GM19455 (cell line): ENCODE data around the gene OVCH1.
"Not testable (repeated sequence)": the region's sequence is repeated elsewhere in the genome, so short reads cannot be mapped to it uniquely, and the experiment has no call there.

ENCODE experiments used
- ATAC-seq: cut with Tn5 transposase; IDR thresholded peaks from one replicate; pipeline ENCODE4 v1.9.1; 2021; ENCODE audit not compliant: unreplicated experiment

OVCH1 gene

GRCh38 chr12:29505122-29505521 lies 7.6 kb upstream of the OVCH1 start:
- ATAC-seq, result no peak

GRCh38 chr12:29503283-29503682 lies 5.8 kb upstream of the OVCH1 start:
- ATAC-seq, result no peak

- ATAC-seq, result no peak
Measured at GRCh38 chr12:29499235-29499634, 1.7 kb upstream of the OVCH1 start.

DNA sequence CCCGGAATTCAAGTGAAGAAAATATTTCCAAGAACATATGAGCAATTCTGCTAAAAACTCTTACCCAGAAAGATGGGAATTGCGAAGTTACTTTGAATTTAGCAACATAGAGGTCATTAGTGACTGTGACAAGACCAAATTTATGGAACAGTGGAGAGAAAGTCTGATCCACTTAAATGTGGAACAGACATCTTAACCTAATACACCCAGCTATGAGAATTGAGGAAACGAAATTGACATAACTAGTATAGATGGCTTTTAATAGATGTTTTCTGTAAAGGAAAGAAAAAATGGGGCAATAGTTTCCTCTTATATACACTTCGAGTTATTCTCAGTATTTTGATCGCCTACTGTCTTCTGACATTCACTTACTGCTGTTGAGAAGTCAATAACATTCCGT lies 4.6 kb downstream of the OVCH1 start:
- ATAC-seq, result no peak

DNA sequence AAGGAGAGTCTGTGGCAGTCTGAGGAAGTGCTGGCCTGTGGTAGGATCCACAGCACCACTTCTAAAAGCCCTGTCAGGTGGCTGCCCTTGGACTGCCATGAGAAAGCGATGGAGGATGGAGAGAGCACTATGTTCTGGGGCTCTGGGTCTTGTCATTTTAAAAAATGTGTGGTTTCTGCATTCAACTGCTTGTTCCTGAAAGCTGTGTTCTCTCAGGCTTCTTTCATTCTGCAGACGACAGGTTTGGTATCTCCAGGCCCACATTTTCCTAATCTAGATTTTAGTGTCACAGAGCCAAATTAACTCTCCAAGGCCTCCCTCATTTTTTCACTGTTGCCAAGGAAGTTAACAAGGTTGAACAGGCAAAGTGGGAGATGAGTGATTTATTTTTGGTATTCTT lies 10.5 kb downstream of the OVCH1 start:
- no peak for ATAC-seq

DNA sequence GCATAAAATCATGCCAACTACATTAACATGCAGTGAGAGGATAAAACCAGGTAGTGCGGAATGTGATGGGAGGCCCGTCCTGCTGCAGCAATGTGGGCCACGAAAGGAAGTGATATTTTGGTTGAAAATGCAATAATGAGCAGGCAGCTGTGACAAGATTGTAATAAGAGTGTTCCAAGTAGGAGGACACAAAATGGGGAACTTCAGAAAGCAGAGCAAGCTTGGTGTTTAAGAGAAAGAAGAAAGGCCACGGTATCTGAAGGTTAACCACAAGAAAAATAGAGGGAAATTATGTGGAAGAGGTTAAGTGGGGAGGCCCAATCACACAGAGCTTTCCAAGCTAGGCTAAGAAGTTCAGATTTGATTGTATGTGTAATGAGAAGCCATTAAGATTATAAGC lies 34.3 kb downstream of the OVCH1 start:
- ATAC-seq, result no peak

- ATAC-seq, result no peak
Measured at GRCh38 chr12:29460082-29460481, 37.4 kb downstream of the OVCH1 start.

GRCh38 chr12:29455087-29455486 lies 42.4 kb downstream of the OVCH1 start:
- ATAC-seq, result no peak

DNA sequence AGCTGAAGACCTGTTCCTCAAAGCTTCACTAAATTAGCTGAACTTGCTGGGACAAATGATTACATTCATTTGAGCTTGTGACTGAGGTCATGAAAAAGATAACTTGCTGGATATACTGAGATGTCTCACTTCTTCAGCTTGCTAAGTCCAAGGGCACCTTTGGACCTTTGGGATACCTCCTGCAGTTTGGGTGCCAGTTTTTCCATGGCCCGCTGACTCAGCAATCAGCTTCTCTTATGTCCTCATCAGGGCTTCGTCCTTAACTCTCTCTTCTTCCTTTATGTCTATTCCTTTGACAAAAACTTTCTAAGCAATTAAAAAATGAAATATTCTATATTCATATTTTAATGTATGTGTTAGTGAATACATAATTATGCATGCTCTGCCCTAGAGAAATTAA lies 45.6 kb downstream of the OVCH1 start:
- no peak for ATAC-seq

DNA sequence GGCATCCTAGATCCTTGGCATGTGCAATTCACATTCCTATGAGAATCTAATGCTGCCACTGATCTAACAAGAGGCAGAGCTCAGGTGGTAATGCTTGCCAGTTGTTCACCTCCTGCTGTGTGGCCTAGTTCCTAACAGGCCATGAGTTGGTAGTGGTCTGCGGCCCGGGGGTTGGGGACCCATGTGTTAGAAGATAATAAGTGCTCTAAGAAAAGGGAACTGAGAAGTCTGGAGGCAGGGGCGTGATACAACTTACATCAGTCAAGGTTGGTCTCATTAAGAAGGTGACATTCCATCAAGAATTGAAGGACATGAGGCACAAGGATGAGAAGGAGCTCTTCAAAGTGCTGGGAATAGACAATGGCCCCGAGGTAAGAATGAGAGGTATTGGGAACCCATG lies 49.3 kb downstream of the OVCH1 start:
- no peak for ATAC-seq

- ATAC-seq, result no peak
Measured at GRCh38 chr12:29447285-29447975, 50.1 kb downstream of the OVCH1 start.

- no peak for ATAC-seq
Measured at GRCh38 chr12:29439506-29439905, 58.0 kb downstream of the OVCH1 start.

- no peak for ATAC-seq
Measured at GRCh38 chr12:29438752-29439408, 58.6 kb downstream of the OVCH1 start.

DNA sequence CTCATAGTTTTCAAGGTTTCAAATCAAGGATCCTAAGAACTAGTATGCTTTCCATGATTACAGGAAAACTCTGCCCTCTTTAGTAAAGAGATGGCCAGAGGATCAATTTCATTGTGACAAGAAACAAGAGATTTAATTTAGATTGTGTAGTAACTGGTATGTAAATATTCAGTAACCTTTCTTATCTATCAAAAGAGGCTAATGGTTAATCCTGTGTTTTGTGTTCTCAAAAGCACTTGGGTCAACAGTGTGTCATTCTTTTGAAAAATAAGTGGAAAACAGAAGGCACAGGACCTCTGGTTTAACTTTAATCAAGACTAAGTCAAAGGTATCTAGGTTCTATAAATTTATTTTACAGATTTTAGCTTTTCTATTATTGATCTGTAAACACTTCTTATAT lies 59.9 kb downstream of the OVCH1 start:
- no peak for ATAC-seq

- ATAC-seq, result not testable (repeated sequence)
Measured at GRCh38 chr12:29436815-29437214, 60.7 kb downstream of the OVCH1 start.

GRCh38 chr12:29431513-29431912 lies 66.0 kb downstream of the OVCH1 start:
- no peak for ATAC-seq

GRCh38 chr12:29430716-29431044 lies 66.8 kb downstream of the OVCH1 start:
- no peak for ATAC-seq

- no peak for ATAC-seq
Measured at GRCh38 chr12:29429999-29430715, 67.3 kb downstream of the OVCH1 start.

- ATAC-seq, result no peak
Measured at GRCh38 chr12:29428633-29429032, 68.9 kb downstream of the OVCH1 start.

DNA sequence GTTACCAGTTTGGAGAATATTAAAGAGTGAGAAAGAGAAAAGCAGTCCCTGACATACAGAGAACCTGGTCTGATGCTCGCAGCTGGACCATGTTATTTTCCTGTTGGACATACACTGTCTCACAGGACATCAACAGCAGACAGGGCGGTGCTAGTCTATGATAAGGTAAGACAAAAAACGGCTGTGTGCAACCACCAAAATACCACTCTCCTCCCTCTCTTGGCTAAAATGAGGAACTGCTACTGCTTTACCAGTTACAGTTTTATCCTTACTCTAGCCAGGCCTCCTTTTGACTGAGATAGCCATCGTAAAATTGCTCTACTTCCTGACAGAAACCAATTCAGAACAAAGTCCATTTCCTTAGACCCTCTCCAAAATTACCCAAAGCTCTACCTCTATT lies 69.5 kb downstream of the OVCH1 start:
- ATAC-seq, result peak; percentile 97

GRCh38 chr12:29426498-29426897 lies 71.0 kb downstream of the OVCH1 start:
- ATAC-seq, result no peak

- no peak for ATAC-seq
Measured at GRCh38 chr12:29425722-29426121, 71.8 kb downstream of the OVCH1 start.
